AG04449 (cell line): ENCODE data around the gene TMEM92.

Experiments
- CTCF ChIA-PET: fragments of 350-600 bp; formaldehyde crosslinking; extraction: SDS; loops from one replicate; lab custom pipeline; 2021; ENCODE audit warnings: antibody characterized with exemption; lab: Yijun Ruan, JAX
- POLR2A ChIA-PET: fragments of 400-600, 350-600 bp; formaldehyde crosslinking; extraction: SDS; loops from one replicate; lab custom pipeline; 2020; ENCODE audit warnings: antibody characterized with exemption, inconsistent platforms; lab: Yijun Ruan, JAX
- DNase-seq: peaks from one replicate; pipeline ENCODE4 v3.0.0-alpha.2; 2010; ENCODE audit warnings: low read depth, low spot score
- H3K4me3 ChIP-seq: 2 replicates; pipeline ENCODE4 v1.5.1; 2011; ENCODE audit warnings: low read depth, mild to moderate bottlenecking, control low read depth, low read length
- TF ChIP-seq, protein P1 (sequence below): IDR thresholded peaks from one replicate; pipeline ENCODE4 v1.5.1; 2011; ENCODE audit warnings: mild to moderate bottlenecking, moderate library complexity, low read length, control low read depth, inconsistent platforms; ENCODE audit not compliant: insufficient read depth; ENCODE audit errors: missing control alignments

TMEM92 gene

GRCh38 chr17:50303051-50303450, 28.8 kb downstream of the TMEM92 start:
- no peak for DNase-seq
- CTCF ChIA-PET = interaction anchor here (1.4 to 17.1 kb wide), 3 partner anchors 133 to 209 kb away, joined by 4 to 455 read pairs (median 7); partner anchors contain the start of genes PDK2 and SGCA
- TF ChIP-seq, protein P1, sequence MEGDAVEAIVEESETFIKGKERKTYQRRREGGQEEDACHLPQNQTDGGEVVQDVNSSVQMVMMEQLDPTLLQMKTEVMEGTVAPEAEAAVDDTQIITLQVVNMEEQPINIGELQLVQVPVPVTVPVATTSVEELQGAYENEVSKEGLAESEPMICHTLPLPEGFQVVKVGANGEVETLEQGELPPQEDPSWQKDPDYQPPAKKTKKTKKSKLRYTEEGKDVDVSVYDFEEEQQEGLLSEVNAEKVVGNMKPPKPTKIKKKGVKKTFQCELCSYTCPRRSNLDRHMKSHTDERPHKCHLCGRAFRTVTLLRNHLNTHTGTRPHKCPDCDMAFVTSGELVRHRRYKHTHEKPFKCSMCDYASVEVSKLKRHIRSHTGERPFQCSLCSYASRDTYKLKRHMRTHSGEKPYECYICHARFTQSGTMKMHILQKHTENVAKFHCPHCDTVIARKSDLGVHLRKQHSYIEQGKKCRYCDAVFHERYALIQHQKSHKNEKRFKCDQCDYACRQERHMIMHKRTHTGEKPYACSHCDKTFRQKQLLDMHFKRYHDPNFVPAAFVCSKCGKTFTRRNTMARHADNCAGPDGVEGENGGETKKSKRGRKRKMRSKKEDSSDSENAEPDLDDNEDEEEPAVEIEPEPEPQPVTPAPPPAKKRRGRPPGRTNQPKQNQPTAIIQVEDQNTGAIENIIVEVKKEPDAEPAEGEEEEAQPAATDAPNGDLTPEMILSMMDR = no peak
- POLR2A ChIA-PET = no interaction called here
- H3K4me3 ChIP-seq = no peak overlapping the region

DNA sequence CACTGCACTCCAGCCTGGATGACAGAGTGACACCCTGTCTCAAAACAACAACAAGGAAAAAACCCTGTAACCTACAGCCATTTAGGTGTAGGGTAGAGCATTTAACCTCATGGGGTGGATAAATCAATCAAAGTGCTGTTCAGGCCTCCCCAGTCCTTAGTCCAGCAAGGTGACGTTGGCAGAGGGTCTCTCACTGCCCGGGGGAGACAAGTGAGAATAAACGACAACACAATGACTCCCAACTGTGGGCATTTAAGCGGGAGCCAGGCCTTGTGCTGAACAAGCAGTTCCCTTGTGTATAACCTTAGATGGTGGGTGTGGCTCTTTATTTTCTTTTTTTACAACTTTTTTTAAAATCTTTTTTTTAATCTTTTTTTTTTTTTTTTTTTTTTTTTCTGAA, 29.3 kb downstream of the TMEM92 start:
- DNase-seq = no peak
- H3K4me3 ChIP-seq = no peak overlapping the region
- CTCF ChIA-PET = interaction anchor here (2.0 to 17.1 kb wide), 2 partner anchors 134 to 209 kb away, joined by 7 to 455 read pairs; partner anchors contain the start of genes PDK2 and SGCA
- TF ChIP-seq, protein P1 = no peak
- POLR2A ChIA-PET = no interaction called here

DNA sequence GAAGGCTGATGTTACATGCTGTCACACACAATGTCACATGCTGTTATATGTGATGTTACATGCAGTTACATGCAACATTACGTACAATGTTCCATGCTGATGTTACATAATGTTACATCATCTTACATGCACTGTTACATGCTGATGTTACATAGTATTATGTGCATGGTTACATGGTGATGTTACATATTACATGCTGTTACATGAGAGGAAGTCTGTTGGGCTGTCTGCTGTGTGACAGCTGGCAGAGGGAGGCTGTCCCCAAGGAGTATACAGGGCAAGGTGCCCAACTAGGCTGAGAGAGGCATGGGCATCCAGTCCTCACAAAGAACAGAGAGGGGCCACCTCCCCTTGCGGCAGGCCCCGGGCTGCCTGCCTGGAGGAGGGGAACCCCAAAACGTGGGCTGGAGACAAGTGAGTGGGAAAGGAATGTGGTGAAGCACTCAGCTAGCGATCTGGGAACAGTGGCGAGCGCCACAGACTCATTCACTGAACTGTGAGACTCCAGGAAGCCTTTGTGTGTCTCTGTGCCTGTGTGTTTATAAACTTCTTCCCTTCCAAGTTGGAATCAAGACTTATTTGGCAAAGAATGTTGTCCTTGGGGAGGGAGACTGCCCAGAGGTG, 30.6 kb downstream of the TMEM92 start:
- no peak for DNase-seq
- no peak overlapping the region for H3K4me3 ChIP-seq
- TF ChIP-seq, protein P1 = no peak
- ChIA-PET CTCF (interaction anchor here (1.3 to 5.9 kb wide), 4 partner anchors 8 to 210 kb away, joined by 3 to 71 read pairs (median 11); partner anchors contain the start of gene PDK2), POLR2A (no interaction called here)

DNA sequence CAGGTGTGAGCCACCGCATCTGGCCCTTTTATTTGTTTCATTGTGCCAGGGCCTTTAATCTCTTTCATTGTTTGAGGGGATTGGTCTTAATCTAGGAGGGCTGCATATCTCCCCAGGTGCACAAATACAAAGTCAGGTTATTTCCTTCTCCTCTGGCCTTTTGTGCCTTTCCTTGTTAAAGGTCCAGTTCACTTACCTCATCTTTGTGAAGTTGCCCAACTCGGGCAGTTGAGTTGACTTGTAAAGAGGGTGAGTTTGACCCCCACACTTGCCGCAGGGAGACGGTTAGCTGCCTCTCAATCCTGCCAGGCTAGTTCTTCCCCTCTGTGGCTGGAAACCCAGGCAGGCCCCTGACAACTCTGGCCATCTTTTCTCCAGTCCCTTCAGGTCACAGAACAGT, 33.4 kb downstream of the TMEM92 start:
- no peak for DNase-seq
- no peak overlapping the region for H3K4me3 ChIP-seq
- CTCF ChIA-PET = interaction anchor here (1.3 to 5.9 kb wide), 2 partner anchors 11 to 138 kb away, joined by 4 to 71 read pairs; no protein-coding TSS in a partner anchor
- TF ChIP-seq, protein P1 = no peak
- POLR2A ChIA-PET = no interaction called here

DNA sequence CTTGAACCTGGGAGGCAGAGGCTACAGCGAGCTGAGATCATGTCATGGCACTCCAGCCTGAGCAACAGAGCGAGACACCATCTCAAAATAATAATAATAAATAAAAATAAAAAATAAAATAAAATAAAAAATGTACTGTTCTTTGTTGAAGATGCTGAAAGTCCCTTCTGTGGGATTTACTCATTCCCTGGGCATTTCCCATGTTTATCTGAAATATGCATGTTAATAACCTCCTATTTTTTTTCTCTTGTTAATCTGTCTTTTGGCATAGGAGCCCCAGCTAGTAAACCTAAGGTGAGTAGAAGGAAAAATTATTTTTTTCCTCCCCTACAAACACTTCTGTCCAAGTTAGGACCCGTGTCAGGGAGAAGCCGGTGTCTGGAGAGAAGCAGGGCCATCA, 34.4 kb downstream of the TMEM92 start:
- CTCF ChIA-PET = interaction anchor here (1.0 to 5.9 kb wide), 7 partner anchors 9 to 214 kb away, joined by 3 to 71 read pairs (median 4); no protein-coding TSS in a partner anchor
- H3K4me3 ChIP-seq = no peak overlapping the region
- POLR2A ChIA-PET = interaction anchor here (1.0 kb wide), 1 partner anchor 107 kb away, joined by 3 read pairs; the partner anchor contains the start of gene COL1A1
- DNase-seq = no peak
- TF ChIP-seq, protein P1 = no peak

DNA sequence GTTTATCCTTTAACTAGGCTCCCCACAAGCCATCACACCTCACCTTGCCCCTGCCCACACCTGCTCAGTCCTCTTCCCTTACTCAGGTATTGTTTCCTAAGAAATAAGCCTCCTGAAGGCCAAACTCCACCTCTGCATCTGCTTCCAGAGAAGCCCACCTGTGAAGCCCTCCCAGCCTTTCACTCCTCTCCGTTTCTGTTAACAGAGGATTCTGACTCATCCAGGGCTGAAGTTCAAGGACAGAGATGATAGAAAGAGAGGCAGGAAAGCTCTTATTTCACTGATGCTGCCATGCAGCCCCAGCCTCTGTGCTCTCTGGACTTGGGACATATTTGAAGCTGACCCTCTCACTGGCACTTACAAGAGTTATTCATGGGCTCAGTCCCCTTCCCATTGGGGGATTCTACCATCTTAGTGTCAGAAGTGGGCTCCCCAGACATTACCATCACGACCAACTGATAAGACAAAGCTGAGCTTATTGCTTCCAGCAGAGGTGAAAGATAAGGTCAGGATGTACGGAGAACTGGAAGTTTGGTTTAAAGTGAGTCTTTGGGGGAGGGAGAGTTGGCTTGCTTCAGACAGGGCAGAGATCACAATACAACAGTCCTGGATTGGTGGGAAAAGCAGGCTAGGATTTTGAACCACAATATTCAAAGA, 36.3 kb downstream of the TMEM92 start:
- ChIA-PET POLR2A (no interaction called here), CTCF (interaction anchor here (0.6 to 1.4 kb wide), 5 partner anchors 10 to 314 kb away, joined by 3 to 4 read pairs (median 3); no protein-coding TSS in a partner anchor)
- DNase-seq = no peak
- TF ChIP-seq, protein P1 = no peak
- H3K4me3 ChIP-seq = no peak overlapping the region
